GM19025 (cell line): Measurements from ENCODE around the gene RNF13.
"Not testable (repeated sequence)": the region's sequence is repeated elsewhere in the genome, so short reads cannot be mapped to it uniquely, and the experiment has no call there.

Source experiments
- ATAC-seq: cut with Tn5 transposase; IDR thresholded peaks from one replicate; pipeline ENCODE4 v1.9.1; 2021; ENCODE audit warnings: mild to moderate bottlenecking, low read depth, moderate library complexity; ENCODE audit not compliant: unreplicated experiment

The RNF13 gene

GRCh38 chr3:149796026-149796425 lies 17.0 kb upstream of the RNF13 start:
- ATAC-seq = no peak

GRCh38 chr3:149800693-149801092 lies 12.3 kb upstream of the RNF13 start:
- ATAC-seq = no peak

- no peak for ATAC-seq
These were observed 11.8 kb upstream of the RNF13 start for GRCh38 chr3:149801195-149801594.

GRCh38 chr3:149801639-149802038 lies 11.4 kb upstream of the RNF13 start:
- ATAC-seq = no peak

GRCh38 chr3:149806171-149806778 lies 6.7 kb upstream of the RNF13 start:
- no peak for ATAC-seq

GRCh38 chr3:149808209-149808829 lies 4.7 kb upstream of the RNF13 start:
- no peak for ATAC-seq

- no peak for ATAC-seq
These were observed 3.3 kb upstream of the RNF13 start for GRCh38 chr3:149809699-149810098.

GRCh38 chr3:149810846-149811245 lies 2.2 kb upstream of the RNF13 start:
- no peak for ATAC-seq

- no peak for ATAC-seq
These were observed 830 bp upstream of the RNF13 start for GRCh38 chr3:149812165-149812605.

GRCh38 chr3:149813367-149814281 lies 609 bp downstream of the RNF13 start:
- peak; percentile 7 for ATAC-seq

GRCh38 chr3:149815321-149815720 lies 2.3 kb downstream of the RNF13 start:
- ATAC-seq = no peak

GRCh38 chr3:149815728-149816127 lies 2.7 kb downstream of the RNF13 start:
- ATAC-seq = no peak

GRCh38 chr3:149816311-149816710 lies 3.3 kb downstream of the RNF13 start:
- ATAC-seq = no peak

- no peak for ATAC-seq
These were observed 4.0 kb downstream of the RNF13 start for GRCh38 chr3:149816986-149817385.

GRCh38 chr3:149819432-149819831 lies 6.4 kb downstream of the RNF13 start:
- no peak for ATAC-seq

GRCh38 chr3:149820183-149820582 lies 7.2 kb downstream of the RNF13 start:
- ATAC-seq = no peak

- no peak for ATAC-seq
These were observed 13.6 kb downstream of the RNF13 start for GRCh38 chr3:149826636-149827035.

- no peak for ATAC-seq
These were observed 15.4 kb downstream of the RNF13 start for GRCh38 chr3:149828390-149828789.

GRCh38 chr3:149829631-149830030 lies 16.6 kb downstream of the RNF13 start:
- ATAC-seq = not testable (repeated sequence)

- ATAC-seq = no peak
These were observed 17.9 kb downstream of the RNF13 start for GRCh38 chr3:149830902-149831301.

- no peak for ATAC-seq
These were observed 18.3 kb downstream of the RNF13 start for GRCh38 chr3:149831321-149831720.
